Measurements from ENCODE around the gene CCDC68. TPM values are rescaled to one million over a fixed set of nuclear protein-coding genes. Genes with fewer than 3 reads are reported as not detected.

CCDC68 gene
- total RNA-seq, 1 experiment from 2014 or later: 16.0 TPM

DNA sequence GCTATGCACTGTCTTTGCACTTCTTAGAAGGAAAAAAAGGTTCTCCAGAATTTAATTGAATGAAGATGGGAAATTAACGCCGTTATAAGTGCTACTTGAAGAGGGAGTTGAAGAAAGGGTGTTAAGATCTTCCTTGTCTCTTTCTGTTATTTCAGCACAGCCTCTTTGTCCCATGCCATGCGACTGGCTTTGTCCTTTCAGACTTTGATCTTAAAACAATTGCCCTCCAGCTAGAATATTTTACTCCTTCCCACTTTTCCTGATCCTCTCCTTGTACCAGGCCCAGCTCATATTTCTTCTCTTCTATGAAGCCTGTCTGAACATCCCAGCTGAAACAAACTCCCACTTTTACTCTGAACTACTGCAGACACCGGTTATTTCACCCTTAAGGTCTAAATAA, 79.6 kb downstream of the CCDC68 start:
- Mint-ChIP-seq H3K4me1 (ENCODE audit: low read depth, unreplicated experiment) (peaks cover 11% of the 10 kb centered on the region), H3K36me3 (ENCODE audit: insufficient read depth, unreplicated experiment) (no peaks in the 10 kb centered on the region), H3K4me3 (ENCODE audit: low read depth, unreplicated experiment) (no peak overlapping the region), H3K9me3 (ENCODE audit: low read depth, unreplicated experiment) (peaks cover 4% of the 10 kb centered on the region), H3K27ac (ENCODE audit: unreplicated experiment) (no peak overlapping the region), H3K27me3 (ENCODE audit: unreplicated experiment) (no peaks in the 10 kb centered on the region)
- no peak for TF ChIP-seq CTCF (IDR thresholded peaks at IDR 0.05; ENCODE audit: unreplicated experiment)
- CTCF ChIA-PET: no interaction called here
- no peak for DNase-seq
- BruUV-seq (replicated peaks): no TSS peak
- intact Hi-C loops (cut with micrococcal nuclease; ENCODE audit: unreplicated experiment): no loop called here

- intact Hi-C loops (cut with micrococcal nuclease; ENCODE audit: unreplicated experiment): no loop called here
- Mint-ChIP-seq H3K27ac (ENCODE audit: unreplicated experiment) (no peak overlapping the region), H3K36me3 (ENCODE audit: insufficient read depth, unreplicated experiment) (no peaks in the 10 kb centered on the region), H3K4me1 (ENCODE audit: low read depth, unreplicated experiment) (peaks cover 20% of the 10 kb centered on the region), H3K27me3 (ENCODE audit: unreplicated experiment) (no peaks in the 10 kb centered on the region), H3K4me3 (ENCODE audit: low read depth, unreplicated experiment) (no peak overlapping the region), H3K9me3 (ENCODE audit: low read depth, unreplicated experiment) (peaks cover 4% of the 10 kb centered on the region)
- CTCF ChIA-PET: interaction anchor here (1.0 kb wide), 1 partner anchor 20 kb away, joined by 3 read pairs; no protein-coding TSS in a partner anchor
- no peak for DNase-seq
- BruUV-seq (replicated peaks): no TSS peak
- TF ChIP-seq CTCF (IDR thresholded peaks at IDR 0.05; ENCODE audit: unreplicated experiment): no peak
These were observed 80.5 kb downstream of the CCDC68 start for GRCh38 chr18:54878659-54879358.

DNA sequence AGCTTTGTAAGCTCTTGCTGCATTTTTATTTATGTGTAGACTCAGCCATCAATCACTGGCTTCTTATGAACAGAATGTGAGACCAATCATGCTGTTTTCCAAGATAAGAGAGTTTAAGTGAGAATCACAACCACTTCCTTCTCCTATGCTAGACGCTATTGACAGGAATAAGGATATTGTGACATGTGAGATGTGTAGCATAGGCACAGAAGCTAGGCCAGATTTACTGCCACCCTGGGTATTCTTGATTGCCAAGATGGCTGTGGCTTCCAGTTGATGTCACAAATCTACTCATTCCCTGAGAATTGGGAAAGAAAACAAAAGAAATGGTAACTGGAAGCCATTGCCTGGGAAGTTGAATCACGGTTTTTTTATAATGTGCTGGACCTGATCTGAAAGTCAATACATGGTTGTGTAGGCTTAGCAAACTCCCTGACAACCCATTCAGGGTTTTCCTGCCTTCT, 81.1 kb downstream of the CCDC68 start:
- Mint-ChIP-seq H3K36me3 (ENCODE audit: insufficient read depth, unreplicated experiment) (no peaks in the 10 kb centered on the region), H3K27me3 (ENCODE audit: unreplicated experiment) (no peaks in the 10 kb centered on the region), H3K9me3 (ENCODE audit: low read depth, unreplicated experiment) (peaks cover 4% of the 10 kb centered on the region), H3K4me1 (ENCODE audit: low read depth, unreplicated experiment) (peaks cover 26% of the 10 kb centered on the region), H3K27ac (ENCODE audit: unreplicated experiment) (no peak overlapping the region), H3K4me3 (ENCODE audit: low read depth, unreplicated experiment) (no peak overlapping the region)
- DNase-seq: no peak
- intact Hi-C loops (cut with micrococcal nuclease; ENCODE audit: unreplicated experiment): no loop called here
- BruUV-seq (replicated peaks): no TSS peak
- TF ChIP-seq CTCF (IDR thresholded peaks at IDR 0.05; ENCODE audit: unreplicated experiment): no peak
- CTCF ChIA-PET: interaction anchor here (1.0 kb wide), 1 partner anchor 19 kb away, joined by 3 read pairs; no protein-coding TSS in a partner anchor

- Mint-ChIP-seq H3K9me3 (ENCODE audit: low read depth, unreplicated experiment) (no peaks in the 10 kb centered on the region), H3K36me3 (ENCODE audit: insufficient read depth, unreplicated experiment) (no peaks in the 10 kb centered on the region), H3K4me3 (ENCODE audit: low read depth, unreplicated experiment) (no peak overlapping the region), H3K4me1 (ENCODE audit: low read depth, unreplicated experiment) (peaks cover 33% of the 10 kb centered on the region), H3K27me3 (ENCODE audit: unreplicated experiment) (no peaks in the 10 kb centered on the region), H3K27ac (ENCODE audit: unreplicated experiment) (no peak overlapping the region)
- intact Hi-C loops (cut with micrococcal nuclease; ENCODE audit: unreplicated experiment): no loop called here
- no peak for TF ChIP-seq CTCF (IDR thresholded peaks at IDR 0.05; ENCODE audit: unreplicated experiment)
- DNase-seq: no peak
- no TSS peak for BruUV-seq (replicated peaks)
- CTCF ChIA-PET: no interaction called here
These were observed 82.2 kb downstream of the CCDC68 start for GRCh38 chr18:54877076-54877475.
